DMS 273 (cell line): Measurements from ENCODE around the gene ASNS.
"Not testable (repeated sequence)": the region's sequence is repeated elsewhere in the genome, so short reads cannot be mapped to it uniquely, and the experiment has no call there.

Experiments
- DNase-seq: peaks from one replicate; lab custom pipeline; 2025; ENCODE audit not compliant: unreplicated experiment; lab: John Stamatoyannopoulos, UW

Gene ASNS

GRCh38 chr7:97872025-97872669, at the start of gene ASNS:
Gene ASNS, minus strand, starts transcription at chr7:97872408. Its CDS starts 3,252 bp downstream, at chr7:97869156.
- peak; percentile 98 for DNase-seq

- not testable (repeated sequence) for DNase-seq
Measured at GRCh38 chr7:97921254-97921653, 49.0 kb upstream of the ASNS start.

GRCh38 chr7:97915267-97915666, 43.1 kb upstream of the ASNS start:
- not testable (repeated sequence) for DNase-seq

- DNase-seq: not testable (repeated sequence)
Measured at GRCh38 chr7:97912294-97912693, 40.1 kb upstream of the ASNS start.

- not testable (repeated sequence) for DNase-seq
Measured at GRCh38 chr7:97896893-97897292, 24.7 kb upstream of the ASNS start.

GRCh38 chr7:97891721-97892120, 19.5 kb upstream of the ASNS start:
- not testable (repeated sequence) for DNase-seq

GRCh38 chr7:97879527-97879926, 7.3 kb upstream of the ASNS start:
- not testable (repeated sequence) for DNase-seq

GRCh38 chr7:97874894-97875293, 2.7 kb upstream of the ASNS start:
- not testable (repeated sequence) for DNase-seq

GRCh38 chr7:97873606-97874005, 1.4 kb upstream of the ASNS start:
- DNase-seq: no peak

GRCh38 chr7:97871659-97872024, 566 bp downstream of the ASNS start:
- peak; percentile 66 for DNase-seq

GRCh38 chr7:97868788-97869187, 3.4 kb downstream of the ASNS start:
- peak; percentile 34 for DNase-seq

GRCh38 chr7:97868314-97868713, 3.9 kb downstream of the ASNS start:
- no peak for DNase-seq

GRCh38 chr7:97865104-97865503, 7.1 kb downstream of the ASNS start:
- no peak for DNase-seq

GRCh38 chr7:97859606-97860204, 12.5 kb downstream of the ASNS start:
- DNase-seq: no peak

- no peak for DNase-seq
Measured at GRCh38 chr7:97858221-97858620, 14.0 kb downstream of the ASNS start.

GRCh38 chr7:97857544-97857943, 14.7 kb downstream of the ASNS start:
- DNase-seq: no peak

GRCh38 chr7:97851683-97852082, 20.5 kb downstream of the ASNS start:
- no peak for DNase-seq

GRCh38 chr7:97850262-97851031, 21.8 kb downstream of the ASNS start:
- DNase-seq: not testable (repeated sequence)

- DNase-seq: peak; percentile 15
Measured at GRCh38 chr7:97847791-97848190, 24.4 kb downstream of the ASNS start.

GRCh38 chr7:97846945-97847344, 25.3 kb downstream of the ASNS start:
- no peak for DNase-seq

- DNase-seq: peak; percentile 69
Measured at GRCh38 chr7:97845622-97846203, 26.5 kb downstream of the ASNS start.

- DNase-seq: peak; percentile 16
Measured at GRCh38 chr7:97844036-97844435, 28.2 kb downstream of the ASNS start.
